Suprapubic skin (tissue), 3 donors: ENCODE results near the gene TSPEAR.

Experiments used
- EP300 ChIP-seq: sonication (generic); formaldehyde crosslinking; IDR thresholded peaks from one replicate; pipeline ENCODE4 v1.6.1; 2017; ENCODE audit warnings: antibody characterized with exemption
- POLR2A ChIP-seq, 2 donors: fragments of 450-650 bp; IDR thresholded peaks; one replicate each; pipeline ENCODE4 v1.6.1; 2017; ENCODE audit warnings: antibody characterized with exemption in 2 of 2, mild to moderate bottlenecking in 2 of 2, moderate library complexity in 2 of 2
- TF ChIP-seq, protein P1 (sequence below), 2 donors: fragments of 200-600 bp in 1 of 2; fragments of 450-650 bp in 1 of 2; sonication (generic) in 1 of 2; IDR thresholded peaks; one replicate each; pipeline ENCODE4 v1.5.1; 2016 to 2019; ENCODE audit warnings: antibody characterized with exemption in 2 of 2, mild to moderate bottlenecking in 1 of 2, moderate library complexity in 1 of 2

GRCh38 chr21:44510508-44511218, 200.7 kb downstream of the TSPEAR start:
- TF ChIP-seq EP300 (no peak), POLR2A (IDR thresholded peaks at IDR 0.05) (no peak)
- TF ChIP-seq, protein P1, sequence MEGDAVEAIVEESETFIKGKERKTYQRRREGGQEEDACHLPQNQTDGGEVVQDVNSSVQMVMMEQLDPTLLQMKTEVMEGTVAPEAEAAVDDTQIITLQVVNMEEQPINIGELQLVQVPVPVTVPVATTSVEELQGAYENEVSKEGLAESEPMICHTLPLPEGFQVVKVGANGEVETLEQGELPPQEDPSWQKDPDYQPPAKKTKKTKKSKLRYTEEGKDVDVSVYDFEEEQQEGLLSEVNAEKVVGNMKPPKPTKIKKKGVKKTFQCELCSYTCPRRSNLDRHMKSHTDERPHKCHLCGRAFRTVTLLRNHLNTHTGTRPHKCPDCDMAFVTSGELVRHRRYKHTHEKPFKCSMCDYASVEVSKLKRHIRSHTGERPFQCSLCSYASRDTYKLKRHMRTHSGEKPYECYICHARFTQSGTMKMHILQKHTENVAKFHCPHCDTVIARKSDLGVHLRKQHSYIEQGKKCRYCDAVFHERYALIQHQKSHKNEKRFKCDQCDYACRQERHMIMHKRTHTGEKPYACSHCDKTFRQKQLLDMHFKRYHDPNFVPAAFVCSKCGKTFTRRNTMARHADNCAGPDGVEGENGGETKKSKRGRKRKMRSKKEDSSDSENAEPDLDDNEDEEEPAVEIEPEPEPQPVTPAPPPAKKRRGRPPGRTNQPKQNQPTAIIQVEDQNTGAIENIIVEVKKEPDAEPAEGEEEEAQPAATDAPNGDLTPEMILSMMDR (IDR thresholded peaks at IDR 0.05) = peak; percentile 30 to 73
